K562 (cell line): ENCODE results near the gene LPA. TPM values are rescaled to one million over a fixed set of nuclear protein-coding genes. Genes with fewer than 3 reads are reported as not detected.

Experiments used
- ATAC-seq: fragments of 200-7000 bp; cut with Tn5 transposase; 3 replicates; pipeline ENCODE4 v1.9.1; 2020; ENCODE audit warnings: moderate library complexity
- BruUV-seq: library from RNA; stranded (reverse); fragments of 400-500 nt; replicated peaks from 2 replicates; lab custom pipeline; 2021; lab: Mats Ljungman, UMichigan
- CTCF ChIA-PET: fragments of 300-600 bp; formaldehyde crosslinking; extraction: SDS; loops from one replicate; lab custom pipeline; 2021; ENCODE audit warnings: low intra/inter-chr PET ratio; lab: Yijun Ruan, JAX
- POLR2A ChIA-PET: fragments of 300-600, 350-650 bp; sonication (Branson Sonifier 250); formaldehyde crosslinking; extraction: SDS; loops from one replicate; lab custom pipeline; 2021; ENCODE audit warnings: antibody characterized with exemption, inconsistent platforms; lab: Yijun Ruan, JAX
- DNase-seq, 4 experiments: peaks; one replicate each; pipeline versions ENCODE4 v3.0.0 to v3.0.0-alpha.2; 2011 to 2018; ENCODE audit warnings: low spot score in 3 of 4, mixed read lengths in 3 of 4; ENCODE audit errors: extremely low read depth in 1 of 4
- FAIRE-seq: peaks from 2 replicates; lab custom pipeline; 2011; peaks lifted over from hg19 to GRCh38; lab: Jason Lieb, UNC
- H2AFZ ChIP-seq: 2 replicates; pipeline ENCODE4 v1.6.0; 2011; ENCODE audit warnings: low read depth, low read length, control low read depth, inconsistent platforms
- H3K27ac ChIP-seq: fragments of 200-600 bp; 3 replicates; pipeline ENCODE4 v1.8.0; 2011; ENCODE audit warnings: low read depth, mild to moderate bottlenecking, control low read depth, inconsistent platforms, low read length, moderate library complexity, mixed read lengths; ENCODE audit errors: extremely low read depth
- H3K27me3 ChIP-seq, 2 experiments: fragments of 300-600 bp in 1 of 2; 2 replicates in 1 of 2; 3 replicates in 1 of 2; pipeline versions ENCODE4 v1.6.0 to v1.8.0; 2011; ENCODE audit warnings: inconsistent platforms in 2 of 2, low read length in 2 of 2, mild to moderate bottlenecking in 1 of 2, mixed read lengths in 1 of 2, moderate library complexity in 1 of 2; ENCODE audit not compliant: control insufficient read depth in 2 of 2, insufficient read depth in 2 of 2
- H3K36me3 ChIP-seq: fragments of 300-600 bp; 3 replicates; pipeline ENCODE4 v1.8.0; 2011; ENCODE audit warnings: mild to moderate bottlenecking, low read length, inconsistent platforms; ENCODE audit not compliant: control insufficient read depth, insufficient read depth
- H3K4me1 ChIP-seq, 2 experiments: fragments of 200-600 bp in 1 of 2; replicated peaks in 1 of 2; 2 replicates in 1 of 2; 3 replicates in 1 of 2; pipeline versions ENCODE4 v1.5.1 to v1.8.0; 2011; ENCODE audit warnings: inconsistent platforms in 2 of 2, low read length in 2 of 2, mild to moderate bottlenecking in 1 of 2, mixed read lengths in 1 of 2, moderate library complexity in 1 of 2; ENCODE audit not compliant: control insufficient read depth in 2 of 2, insufficient read depth in 2 of 2
- H3K4me2 ChIP-seq: 2 replicates; pipeline ENCODE4 v1.6.1; 2011; ENCODE audit warnings: low read length, control low read depth, inconsistent platforms, mixed read lengths; ENCODE audit not compliant: insufficient read depth
- H3K4me3 ChIP-seq: fragments of 200-600 bp; sonication (generic), shearing (Covaris generic); 2 replicates; pipeline ENCODE4 v1.5.1; 2016; ENCODE audit warnings: control low read depth, inconsistent platforms
- H3K79me2 ChIP-seq: fragments of 200-600 bp; 3 replicates; pipeline ENCODE4 v1.8.0; 2011; ENCODE audit warnings: low read length, inconsistent platforms; ENCODE audit not compliant: control insufficient read depth, insufficient read depth
- H3K9ac ChIP-seq, 2 experiments: 2 replicates each; pipeline versions ENCODE4 v1.6.0 to v1.6.1; 2011; ENCODE audit warnings: low read depth in 2 of 2, low read length in 2 of 2, control low read depth in 1 of 2, inconsistent platforms in 1 of 2, mild to moderate bottlenecking in 1 of 2, mixed read lengths in 1 of 2; ENCODE audit not compliant: insufficient read depth in 1 of 2
- H3K9me1 ChIP-seq: one replicate; pipeline ENCODE4 v1.6.0; 2011; ENCODE audit warnings: inconsistent platforms, mild to moderate bottlenecking, low read length, moderate library complexity; ENCODE audit not compliant: control insufficient read depth, insufficient read depth
- H3K9me3 ChIP-seq: replicated peaks from 2 replicates; pipeline ENCODE4 v1.5.1; 2011; ENCODE audit warnings: low read depth, low read length, inconsistent platforms; ENCODE audit not compliant: control insufficient read depth, insufficient read depth
- H4K20me1 ChIP-seq: replicated peaks from 2 replicates; pipeline ENCODE4 v1.6.1; 2011; ENCODE audit warnings: low read length, inconsistent platforms, mixed read lengths; ENCODE audit not compliant: control insufficient read depth, insufficient read depth
- HNRNPH1 ChIP-seq: fragments of 200-400 bp; formaldehyde crosslinking; optimal IDR thresholded peaks from 2 replicates; pipeline ENCODE3; 2017; ENCODE audit warnings: low read depth, mild to moderate bottlenecking, low read length, moderate library complexity
- MAFG ChIP-seq: fragments of 450-650 bp; conservative IDR thresholded peaks from 2 replicates; pipeline ENCODE4 v1.6.1; 2016; ENCODE audit warnings: missing genetic modification characterization, missing compliant biosample characterization
- MYC ChIP-seq, 2 experiments: fragments of 250-450 bp in 1 of 2; sonication (Bioruptor Pico) in 1 of 2; IDR thresholded peaks; 2 replicates each; pipeline versions ENCODE4 v1.5.1 to v1.6.1; 2012 to 2021; ENCODE audit warnings: low read depth in 2 of 2, borderline replicate concordance in 1 of 2, improper control_type of control experiment in 1 of 2, low read length in 1 of 2, mild to moderate bottlenecking in 1 of 2, moderate library complexity in 1 of 2
- NONO ChIP-seq, 2 experiments: fragments of 200-400 bp in 1 of 2; fragments of 450-650 bp in 1 of 2; formaldehyde crosslinking in 1 of 2; IDR thresholded peaks; 2 replicates each; pipeline ENCODE4 v1.6.1; 2017; ENCODE audit warnings: low read depth in 2 of 2, mild to moderate bottlenecking in 2 of 2, moderate library complexity in 2 of 2, low read length in 1 of 2
- PKNOX1 ChIP-seq: fragments of 450-650 bp; IDR thresholded peaks from 2 replicates; pipeline ENCODE4 v1.6.1; 2016
- PURB ChIP-seq: sonication (generic); formaldehyde crosslinking; IDR thresholded peaks from 2 replicates; pipeline ENCODE4 v1.9.0; 2021; ENCODE audit warnings: low read depth, mild to moderate bottlenecking, missing genetic modification reagents
- RBM15 ChIP-seq: fragments of 200-400 bp; formaldehyde crosslinking; IDR thresholded peaks from 2 replicates; pipeline ENCODE4 v1.6.1; 2018; ENCODE audit warnings: mild to moderate bottlenecking, low read length, moderate library complexity; ENCODE audit not compliant: insufficient read depth
- SIX5 ChIP-seq, 2 experiments: IDR thresholded peaks; 2 replicates each; pipeline ENCODE4 v1.6.1; 2011; ENCODE audit warnings: low read length in 2 of 2, borderline replicate concordance in 1 of 2, low read depth in 1 of 2, mild to moderate bottlenecking in 1 of 2, moderate library complexity in 1 of 2; ENCODE audit not compliant: insufficient read depth in 1 of 2
- ZNF3 ChIP-seq: fragments of 250-450 bp; sonication (Bioruptor Pico); IDR thresholded peaks from 2 replicates; pipeline ENCODE4 v1.5.0; 2021; ENCODE audit warnings: mild to moderate bottlenecking, moderate library complexity
- ZNF717 ChIP-seq: fragments of 250-450 bp; sonication (Bioruptor Pico); IDR thresholded peaks from 2 replicates; pipeline ENCODE4 v1.5.0; 2021
- ZNF778 ChIP-seq: fragments of 450-650 bp; formaldehyde crosslinking; IDR thresholded peaks from 2 replicates; pipeline ENCODE4 v1.4.0; 2020; ENCODE audit warnings: mild to moderate bottlenecking, moderate library complexity
- WGBS: fragments of 100-300 bp; shearing (Covaris generic); methylation state at CpG from one replicate; pipeline ENCODE4 v1.1.6; 2016; ENCODE audit warnings: low coverage, mixed read lengths; ENCODE audit not compliant: insufficient coverage; ENCODE audit errors: missing lambda C conversion rate; 5-methylcytosine and 5-hydroxymethylcytosine counted together
- in situ Hi-C: fragments of 300-500 bp; cut with MboI; formaldehyde crosslinking; loops from 4 replicates; pipeline ENCODE4 v1.15.0; 2018; ENCODE audit warnings: inconsistent platforms, mixed read lengths
- intact Hi-C: fragments of 100-400 bp; cut with micrococcal nuclease; formaldehyde crosslinking; loops from 2 replicates; pipeline ENCODE4 v1.14.2; 2022
- polyA plus RNA-seq, 8 experiments: library from polyadenylated mRNA; depleted of rRNA in 4 of 8; stranded (reverse) in 5 of 8; unstranded in 3 of 8; fragments of >200 nt; fragmentation: Nextera tagmentation in 2 of 8; fragmentation: Illumina TruSeq in 1 of 8; extraction: Ambion mirVana in 2 of 8; extraction: Trizol in 1 of 8; gene quantifications; 2 replicates each; pipeline versions ENCODE4 v1.2.1 to v1.2.3, GENCODE V29; 2011 to 2014; ENCODE audit warnings: inconsistent platforms in 1 of 8, missing spikeins in 1 of 8
- total RNA-seq, 7 experiments: library from RNA; depleted of rRNA in 6 of 7; stranded (reverse); fragments of >200 nt in 6 of 7; fragmentation: Illumina TruSeq in 2 of 7; extraction: Trizol in 2 of 7; gene quantifications; 2 replicates each; pipeline versions ENCODE4 v1.2.1 to v1.2.3, GENCODE V29; 2011 to 2021; ENCODE audit warnings: low replicate concordance in 1 of 7
- TF ChIP-seq, protein P1 (sequence below): sonication (generic); formaldehyde crosslinking; IDR thresholded peaks from 2 replicates; pipeline ENCODE4 v1.8.1; 2023; ENCODE audit warnings: missing genetic modification reagents, mild to moderate bottlenecking, borderline replicate concordance

The LPA gene
- total and polyA plus RNA-seq, 9 of the 15 experiments (the other 6 are each of a cell fraction or from before 2014, with no cell fraction given), result 0.01 to 0.18 (median 0.07) TPM; not detected in 6

DNA sequence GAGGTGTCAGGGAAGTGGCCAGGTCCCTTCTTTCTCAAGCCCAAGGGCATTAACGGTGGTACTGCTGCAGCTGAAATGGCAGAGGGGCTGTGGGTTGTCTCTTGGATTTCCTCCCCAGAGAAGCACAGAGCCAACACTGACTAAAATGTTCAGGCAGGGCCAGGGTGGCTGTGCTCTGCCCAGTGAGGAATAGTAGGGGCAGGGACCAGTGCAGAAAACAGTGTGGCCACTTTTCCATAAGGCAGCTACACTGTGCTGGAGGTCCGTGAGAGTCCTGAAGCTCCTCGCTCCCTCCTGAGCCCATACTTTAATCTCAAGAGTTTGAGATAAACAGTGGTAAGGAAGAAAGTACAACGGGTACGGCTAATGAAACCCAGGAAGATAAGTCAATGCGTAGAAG, 4.5 kb downstream of the LPA start:
- ChIA-PET CTCF (no interaction called here), POLR2A (no interaction called here)
- in situ Hi-C loops (no loop called here), intact Hi-C loops (no loop called here)
- no peak overlapping the region for H2AFZ ChIP-seq
- no peaks in the 10 kb centered on the region for H4K20me1 ChIP-seq
- H3K36me3 ChIP-seq, result no peaks in the 10 kb centered on the region
- H3K4me1 ChIP-seq, result no peaks in the 10 kb centered on the region
- no peak for DNase-seq
- no peak for FAIRE-seq
- no peaks in the 10 kb centered on the region for H3K27me3 ChIP-seq
- no peak overlapping the region for H3K4me2 ChIP-seq
- no peaks in the 10 kb centered on the region for H3K79me2 ChIP-seq
- BruUV-seq, result no TSS peak
- no peak overlapping the region for H3K9ac ChIP-seq
- no peak for ATAC-seq
- H3K9me3 ChIP-seq, result no peaks in the 10 kb centered on the region
- no peak overlapping the region for H3K27ac ChIP-seq
- no peak overlapping the region for H3K4me3 ChIP-seq
- H3K9me1 ChIP-seq, result peaks cover 2% of the 10 kb centered on the region
- WGBS, result 0% methylated on average over 6 of the region's 6 CpGs
- no peak for TF ChIP-seq MAFG (tag)
- TF ChIP-seq HNRNPH1, result no peak
- no peak for TF ChIP-seq PURB (CRISPR knock-in tag)
- TF ChIP-seq PKNOX1, result no peak
- no peak for TF ChIP-seq SIX5 (IDR thresholded peaks at IDR 0.05; ENCODE audit: borderline replicate concordance in 1 of 2, insufficient read depth in 1 of 2, low read depth in 1 of 2, low read length in 2 of 2)
- no peak for TF ChIP-seq RBM15
- no peak for TF ChIP-seq ZNF778 (CRISPR knock-in tag)
- TF ChIP-seq MYC (IDR thresholded peaks at IDR 0.05; ENCODE audit: low read depth, low read length), result no peak
- no peak for TF ChIP-seq MYC (CRISPR knock-in tag; IDR thresholded peaks at IDR 0.05; ENCODE audit: borderline replicate concordance, low read depth)
- TF ChIP-seq, protein P1, sequence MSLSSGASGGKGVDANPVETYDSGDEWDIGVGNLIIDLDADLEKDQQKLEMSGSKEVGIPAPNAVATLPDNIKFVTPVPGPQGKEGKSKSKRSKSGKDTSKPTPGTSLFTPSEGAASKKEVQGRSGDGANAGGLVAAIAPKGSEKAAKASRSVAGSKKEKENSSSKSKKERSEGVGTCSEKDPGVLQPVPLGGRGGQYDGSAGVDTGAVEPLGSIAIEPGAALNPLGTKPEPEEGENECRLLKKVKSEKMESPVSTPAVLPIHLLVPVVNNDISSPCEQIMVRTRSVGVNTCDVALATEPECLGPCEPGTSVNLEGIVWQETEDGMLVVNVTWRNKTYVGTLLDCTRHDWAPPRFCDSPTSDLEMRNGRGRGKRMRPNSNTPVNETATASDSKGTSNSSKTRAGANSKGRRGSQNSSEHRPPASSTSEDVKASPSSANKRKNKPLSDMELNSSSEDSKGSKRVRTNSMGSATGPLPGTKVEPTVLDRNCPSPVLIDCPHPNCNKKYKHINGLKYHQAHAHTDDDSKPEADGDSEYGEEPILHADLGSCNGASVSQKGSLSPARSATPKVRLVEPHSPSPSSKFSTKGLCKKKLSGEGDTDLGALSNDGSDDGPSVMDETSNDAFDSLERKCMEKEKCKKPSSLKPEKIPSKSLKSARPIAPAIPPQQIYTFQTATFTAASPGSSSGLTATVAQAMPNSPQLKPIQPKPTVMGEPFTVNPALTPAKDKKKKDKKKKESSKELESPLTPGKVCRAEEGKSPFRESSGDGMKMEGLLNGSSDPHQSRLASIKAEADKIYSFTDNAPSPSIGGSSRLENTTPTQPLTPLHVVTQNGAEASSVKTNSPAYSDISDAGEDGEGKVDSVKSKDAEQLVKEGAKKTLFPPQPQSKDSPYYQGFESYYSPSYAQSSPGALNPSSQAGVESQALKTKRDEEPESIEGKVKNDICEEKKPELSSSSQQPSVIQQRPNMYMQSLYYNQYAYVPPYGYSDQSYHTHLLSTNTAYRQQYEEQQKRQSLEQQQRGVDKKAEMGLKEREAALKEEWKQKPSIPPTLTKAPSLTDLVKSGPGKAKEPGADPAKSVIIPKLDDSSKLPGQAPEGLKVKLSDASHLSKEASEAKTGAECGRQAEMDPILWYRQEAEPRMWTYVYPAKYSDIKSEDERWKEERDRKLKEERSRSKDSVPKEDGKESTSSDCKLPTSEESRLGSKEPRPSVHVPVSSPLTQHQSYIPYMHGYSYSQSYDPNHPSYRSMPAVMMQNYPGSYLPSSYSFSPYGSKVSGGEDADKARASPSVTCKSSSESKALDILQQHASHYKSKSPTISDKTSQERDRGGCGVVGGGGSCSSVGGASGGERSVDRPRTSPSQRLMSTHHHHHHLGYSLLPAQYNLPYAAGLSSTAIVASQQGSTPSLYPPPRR (CRISPR knock-in tag), result no peak
- no peak for TF ChIP-seq ZNF717 (CRISPR knock-in tag)
- TF ChIP-seq NONO (IDR thresholded peaks at IDR 0.05; ENCODE audit: low read depth in 2 of 2, low read length in 1 of 2), result no peak
- no peak for TF ChIP-seq ZNF3 (CRISPR knock-in tag)
